ENCODE data around the gene TTLL6. TPM values are rescaled to one million over a fixed set of nuclear protein-coding genes. Genes with fewer than 3 reads are reported as not detected.
A peak's percentile ranks its signal among the peaks of the same experiment; 100 is the strongest.

TTLL6 gene
- total RNA-seq, 2 donors from 2014 or later, result 0.26 TPM; not detected in 1

- DNase-seq (peak in 3 of 4 donors; percentile 19 to 50 (median 48)), ATAC-seq (peak; percentile 83)
Observed at GRCh38 chr17:48795444-48796162, 21.4 kb downstream of the TTLL6 start.

GRCh38 chr17:48792033-48792798 lies 24.8 kb downstream of the TTLL6 start:
- Histone ChIP-seq H3K27ac (no peak overlapping the region), H3K4me1 (peaks cover 24% of the 10 kb centered on the region), H3K4me3 (no peak overlapping the region), H3K9me3 (no peaks in the 10 kb centered on the region), H3K27me3 (no peaks in the 10 kb centered on the region), H3K36me3 (replicated peaks in 1 of 2; ENCODE audit: insufficient read depth in 1 of 2, low read depth in 2 of 2) (no peaks in the 10 kb centered on the region)
- ATAC-seq, result no peak
- TF ChIP-seq POLR2A (IDR thresholded peaks at IDR 0.05), result no peak
- TF ChIP-seq, protein P1, sequence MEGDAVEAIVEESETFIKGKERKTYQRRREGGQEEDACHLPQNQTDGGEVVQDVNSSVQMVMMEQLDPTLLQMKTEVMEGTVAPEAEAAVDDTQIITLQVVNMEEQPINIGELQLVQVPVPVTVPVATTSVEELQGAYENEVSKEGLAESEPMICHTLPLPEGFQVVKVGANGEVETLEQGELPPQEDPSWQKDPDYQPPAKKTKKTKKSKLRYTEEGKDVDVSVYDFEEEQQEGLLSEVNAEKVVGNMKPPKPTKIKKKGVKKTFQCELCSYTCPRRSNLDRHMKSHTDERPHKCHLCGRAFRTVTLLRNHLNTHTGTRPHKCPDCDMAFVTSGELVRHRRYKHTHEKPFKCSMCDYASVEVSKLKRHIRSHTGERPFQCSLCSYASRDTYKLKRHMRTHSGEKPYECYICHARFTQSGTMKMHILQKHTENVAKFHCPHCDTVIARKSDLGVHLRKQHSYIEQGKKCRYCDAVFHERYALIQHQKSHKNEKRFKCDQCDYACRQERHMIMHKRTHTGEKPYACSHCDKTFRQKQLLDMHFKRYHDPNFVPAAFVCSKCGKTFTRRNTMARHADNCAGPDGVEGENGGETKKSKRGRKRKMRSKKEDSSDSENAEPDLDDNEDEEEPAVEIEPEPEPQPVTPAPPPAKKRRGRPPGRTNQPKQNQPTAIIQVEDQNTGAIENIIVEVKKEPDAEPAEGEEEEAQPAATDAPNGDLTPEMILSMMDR (IDR thresholded peaks at IDR 0.05), result no peak
- DNase-seq, result no peak
- WGBS, 2 donors, result 20% methylated on average over 3 of the region's 3 CpGs
- intact Hi-C loops (cut with DNase I), result no loop called here

More at GRCh38 chr17:48795444-48796162, 21.4 kb downstream of the TTLL6 start:
- Histone ChIP-seq H3K4me3 (no peak overlapping the region), H3K36me3 (replicated peaks in 1 of 2; ENCODE audit: insufficient read depth in 1 of 2, low read depth in 2 of 2) (no peaks in the 10 kb centered on the region), H3K4me1 (peaks cover 37% of the 10 kb centered on the region), H3K9me3 (no peaks in the 10 kb centered on the region), H3K27me3 (no peaks in the 10 kb centered on the region), H3K27ac (peak overlapping the region in 3 of 4 donors; percentile 4 to 69 (median 61))
- intact Hi-C loops (cut with DNase I), result no loop called here
- 28 to 36% methylated on average over 10 of the region's 10 CpGs for WGBS, 2 donors
- TF ChIP-seq POLR2A (IDR thresholded peaks at IDR 0.05), result no peak
- TF ChIP-seq, protein P1 (IDR thresholded peaks at IDR 0.05), result no peak

- H3K27me3 ChIP-seq, result no peaks in the 10 kb centered on the region
- intact Hi-C loops (cut with DNase I), result no loop called here
- H3K9me3 ChIP-seq, result no peaks in the 10 kb centered on the region
- ATAC-seq (peak; percentile 73), DNase-seq (peak; percentile 79 to 89 (median 85))
- H3K4me1 ChIP-seq, result peaks cover 20% of the 10 kb centered on the region
- no peak overlapping the region for H3K27ac ChIP-seq
- no peak overlapping the region for H3K4me3 ChIP-seq
- H3K36me3 ChIP-seq (replicated peaks in 1 of 2; ENCODE audit: insufficient read depth in 1 of 2, low read depth in 2 of 2), result no peaks in the 10 kb centered on the region
- WGBS, 2 donors, result 37 to 46% methylated on average over 10 to 14 of the region's 14 CpGs
- TF ChIP-seq, protein P1 (IDR thresholded peaks at IDR 0.05), result peak; percentile 51 to 86 (median 75)
- no peak for TF ChIP-seq POLR2A (IDR thresholded peaks at IDR 0.05)
Observed at GRCh38 chr17:48791128-48792032, 25.6 kb downstream of the TTLL6 start.

DNA sequence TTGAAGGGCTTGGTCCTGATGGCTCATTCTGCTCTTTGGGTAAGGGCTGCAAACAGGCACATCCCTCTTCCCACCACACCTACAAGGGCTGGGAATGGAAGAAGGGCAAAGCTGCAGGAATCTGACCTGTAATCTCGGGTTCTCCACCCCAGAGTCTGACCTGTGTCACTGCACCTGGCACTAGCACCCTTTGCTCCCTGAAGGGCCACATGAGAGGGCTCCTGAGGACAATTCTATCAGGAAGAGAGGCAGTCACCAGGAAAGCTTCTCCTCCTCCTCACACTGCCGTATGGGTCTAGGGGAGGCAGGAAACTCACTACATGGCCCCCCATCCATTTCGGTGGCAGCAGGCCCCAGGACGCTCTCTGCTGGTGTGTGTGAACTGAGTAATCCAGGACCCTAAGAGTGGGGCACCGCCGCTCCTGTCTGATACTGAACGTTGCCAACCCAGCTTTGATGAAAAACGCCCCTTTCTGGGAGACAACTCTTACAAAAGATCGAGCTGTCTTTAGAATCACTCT lies 26.4 kb downstream of the TTLL6 start:
- Histone ChIP-seq H3K9me3 (no peaks in the 10 kb centered on the region), H3K27me3 (no peaks in the 10 kb centered on the region), H3K36me3 (replicated peaks in 1 of 2; ENCODE audit: insufficient read depth in 1 of 2, low read depth in 2 of 2) (no peaks in the 10 kb centered on the region), H3K27ac (no peak overlapping the region), H3K4me1 (peaks cover 13% of the 10 kb centered on the region), H3K4me3 (no peak overlapping the region)
- WGBS, 2 donors, result 36 to 51% methylated on average over 7 to 9 of the region's 9 CpGs
- peak; percentile 7 for ATAC-seq
- DNase-seq, result no peak
- intact Hi-C loops (cut with DNase I), result no loop called here
- TF ChIP-seq, protein P1 (IDR thresholded peaks at IDR 0.05), result no peak
- no peak for TF ChIP-seq POLR2A (IDR thresholded peaks at IDR 0.05)

Data from body of pancreas (tissue), 4 donors.